Islet of Langerhans (tissue), 1 donor: ENCODE measurements around the gene ACP1.

Experiments
- FAIRE-seq: peaks from one replicate; lab custom pipeline; 2011; peaks lifted over from hg19 to GRCh38; lab: Jason Lieb, UNC

The ACP1 gene

DNA sequence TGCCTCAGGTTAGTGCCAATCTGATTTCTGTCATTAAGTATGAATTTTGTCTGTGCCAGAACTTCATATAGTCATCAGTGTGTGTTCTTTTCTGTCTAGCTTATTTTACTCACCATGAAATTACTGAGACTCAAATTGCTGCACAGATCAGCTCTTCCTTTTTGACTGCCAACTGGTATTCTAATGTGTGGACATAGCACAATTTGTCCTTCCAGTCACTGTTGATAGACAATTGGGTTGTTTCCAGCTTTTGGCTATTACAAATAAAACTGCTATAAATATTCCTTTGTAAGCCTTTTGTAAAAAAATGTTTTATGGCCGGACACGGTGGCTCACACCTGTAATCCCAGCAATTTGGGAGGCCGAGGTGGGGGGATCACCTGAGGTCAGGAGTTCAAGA, 8.7 kb upstream of the ACP1 start:
- FAIRE-seq: no peak

DNA sequence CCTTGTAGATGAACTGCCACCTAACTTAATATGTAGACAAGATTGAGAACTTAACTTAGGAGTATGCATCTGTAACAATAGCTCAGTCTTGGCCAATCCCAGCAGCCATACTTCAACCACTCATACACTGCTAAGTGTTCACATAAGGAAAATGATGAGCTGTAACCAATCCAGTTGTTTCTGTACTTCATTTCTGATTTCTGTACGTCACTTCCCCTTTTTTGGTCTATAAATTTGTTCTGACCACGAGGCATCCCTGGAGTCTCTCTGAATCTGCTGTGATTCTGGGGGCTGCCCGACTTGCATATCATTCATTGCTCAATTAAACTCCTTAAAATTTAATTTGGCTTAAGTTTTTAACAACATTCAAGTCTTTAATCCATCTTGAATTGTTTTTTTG, 7.3 kb upstream of the ACP1 start:
- FAIRE-seq: no peak

DNA sequence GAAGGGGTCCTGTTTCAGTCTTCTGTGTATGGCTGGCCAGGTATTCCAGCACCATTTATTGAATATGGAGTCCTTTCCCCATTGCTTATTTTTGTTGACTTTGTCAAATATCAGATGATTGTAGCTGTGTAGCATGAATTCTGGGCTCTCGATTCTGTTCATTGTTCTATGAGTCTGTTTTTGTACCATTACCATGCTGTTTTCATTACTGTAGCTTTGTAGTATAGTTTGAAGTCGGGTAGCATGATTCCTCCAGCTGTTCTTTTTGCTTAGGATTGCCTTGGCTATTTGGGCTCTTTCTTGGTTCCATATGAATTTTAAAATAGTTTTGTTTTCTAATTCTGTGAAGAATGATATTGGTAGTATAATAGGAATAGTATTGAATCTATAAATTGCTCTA, 6.9 kb upstream of the ACP1 start:
- FAIRE-seq: no peak

DNA sequence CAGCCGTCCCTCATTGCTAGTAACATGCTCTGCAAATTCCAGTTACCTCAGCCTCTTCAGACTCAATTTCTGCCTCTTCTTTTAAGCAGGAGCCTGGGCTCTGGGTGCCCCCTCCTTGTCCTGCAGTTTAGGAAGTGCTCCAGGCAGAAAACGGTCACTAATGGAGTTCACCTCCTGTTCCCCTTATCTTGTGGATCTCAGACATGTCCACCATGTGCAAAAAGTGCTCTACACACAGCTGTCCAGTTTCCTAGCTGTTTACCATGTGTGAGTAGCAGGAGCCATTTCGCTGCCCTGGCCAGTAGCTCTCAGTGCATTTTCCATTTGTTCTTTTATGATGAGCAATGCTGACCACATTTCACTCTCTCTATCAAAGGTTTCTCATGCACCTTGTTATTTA, 5.8 kb upstream of the ACP1 start:
- no peak for FAIRE-seq

DNA sequence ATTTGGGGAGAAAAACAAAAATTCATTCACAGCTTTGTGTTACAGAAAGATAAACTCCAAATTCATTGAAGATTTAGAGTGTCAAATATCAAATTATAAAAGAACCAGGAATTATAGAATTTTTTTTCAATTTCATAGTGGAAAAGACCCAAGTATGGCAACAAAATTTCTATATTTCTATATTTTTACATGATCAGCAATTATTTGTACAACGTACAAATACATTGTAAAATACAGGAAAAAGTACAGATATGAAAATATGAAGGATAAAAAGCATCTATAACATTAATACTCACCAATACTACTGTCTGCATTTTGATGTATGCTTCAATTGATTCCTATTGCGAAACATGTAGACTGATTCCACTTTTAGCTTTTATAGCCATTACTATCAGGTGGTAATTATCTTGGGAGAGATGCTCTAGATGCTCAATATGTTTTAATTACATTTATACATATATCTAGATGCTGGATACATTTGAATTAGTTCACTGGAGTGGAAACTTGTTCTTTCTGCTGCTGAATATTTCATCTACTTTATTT, 4.9 kb upstream of the ACP1 start:
- peak; percentile 64 for FAIRE-seq

DNA sequence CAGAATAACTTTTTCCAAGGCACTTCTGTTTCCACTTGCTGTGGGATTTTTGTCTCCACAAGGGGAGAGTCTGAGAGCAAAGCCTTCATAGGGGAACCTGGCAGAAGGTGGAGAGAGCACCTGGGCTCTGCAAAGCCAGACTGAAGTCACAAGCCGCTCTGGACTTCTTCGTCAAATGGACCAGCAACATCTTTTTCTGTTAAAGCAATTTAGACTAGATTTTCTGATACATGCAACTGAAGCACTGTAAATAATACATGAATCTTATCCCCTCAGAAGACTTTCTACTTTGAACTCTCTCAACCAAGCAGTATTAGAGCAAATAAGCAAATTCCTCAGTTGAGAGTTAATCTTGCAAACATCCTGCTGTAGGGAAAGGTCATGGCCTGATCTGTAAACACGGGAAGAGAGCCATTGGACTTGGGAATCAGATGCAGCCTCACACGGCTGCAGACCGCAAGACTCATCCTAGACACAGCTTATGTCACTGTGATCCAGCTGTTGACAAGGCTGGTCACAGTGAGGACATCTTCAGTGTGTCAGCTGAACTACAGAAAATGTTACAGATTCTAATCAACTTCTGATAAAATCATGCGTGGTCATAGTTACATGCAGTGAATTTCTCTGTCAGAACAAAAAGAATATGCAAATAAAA, 4.1 kb upstream of the ACP1 start:
- peak; percentile 41 for FAIRE-seq

DNA sequence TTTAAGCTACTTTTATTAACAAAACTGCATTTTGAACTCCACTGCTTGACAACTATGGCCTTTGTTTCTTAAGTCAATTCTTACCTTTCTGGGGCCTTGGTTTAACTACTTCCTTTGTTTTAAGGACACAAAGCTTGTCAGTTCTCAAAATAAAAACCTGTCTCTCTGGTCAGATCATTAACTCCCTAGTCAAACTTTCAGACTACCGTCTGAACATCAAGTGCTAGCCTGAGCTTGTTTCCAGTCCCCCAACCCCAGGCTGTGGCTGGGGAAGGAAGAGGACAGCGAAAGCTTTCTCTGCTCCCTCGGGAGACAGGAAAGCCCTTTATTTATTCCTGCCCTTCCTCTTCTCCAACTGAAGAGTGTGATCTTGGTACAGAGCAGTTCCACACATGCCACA, 2.6 kb upstream of the ACP1 start:
- no peak for FAIRE-seq

DNA sequence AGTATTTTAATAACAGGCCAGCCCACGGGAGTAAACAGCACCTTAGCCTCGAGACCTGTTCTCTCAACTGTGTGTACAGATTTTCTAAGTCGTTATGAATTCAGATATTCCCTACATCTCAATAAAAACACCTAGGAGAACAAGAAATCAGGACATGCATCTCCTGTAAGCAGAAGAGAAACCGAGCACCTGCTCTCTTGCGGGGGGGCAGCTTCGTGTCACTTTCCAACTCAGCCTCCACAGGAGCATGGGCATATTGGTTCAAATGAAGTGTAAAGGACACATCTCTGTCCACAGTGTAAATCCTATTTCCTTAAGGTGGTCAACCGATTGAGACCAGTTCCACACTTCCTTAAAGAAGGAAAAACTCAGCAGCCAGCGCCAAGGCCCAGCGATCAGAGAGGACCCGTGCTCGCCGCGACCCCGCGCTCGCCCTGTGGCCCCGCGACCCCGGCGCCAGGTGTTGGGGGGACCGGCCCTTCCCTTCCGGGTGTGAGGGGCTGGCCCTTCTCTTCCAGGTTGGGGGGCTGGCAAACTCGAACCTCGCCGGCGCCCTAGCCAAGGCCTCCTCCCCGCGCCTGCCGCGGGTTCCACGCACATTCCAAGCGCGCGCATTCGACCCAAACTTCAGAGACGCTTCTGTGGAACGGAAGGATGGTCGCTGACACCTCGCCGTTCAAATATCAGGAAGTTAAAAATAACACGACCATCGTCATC, 1.6 kb upstream of the ACP1 start:
- no peak for FAIRE-seq

DNA sequence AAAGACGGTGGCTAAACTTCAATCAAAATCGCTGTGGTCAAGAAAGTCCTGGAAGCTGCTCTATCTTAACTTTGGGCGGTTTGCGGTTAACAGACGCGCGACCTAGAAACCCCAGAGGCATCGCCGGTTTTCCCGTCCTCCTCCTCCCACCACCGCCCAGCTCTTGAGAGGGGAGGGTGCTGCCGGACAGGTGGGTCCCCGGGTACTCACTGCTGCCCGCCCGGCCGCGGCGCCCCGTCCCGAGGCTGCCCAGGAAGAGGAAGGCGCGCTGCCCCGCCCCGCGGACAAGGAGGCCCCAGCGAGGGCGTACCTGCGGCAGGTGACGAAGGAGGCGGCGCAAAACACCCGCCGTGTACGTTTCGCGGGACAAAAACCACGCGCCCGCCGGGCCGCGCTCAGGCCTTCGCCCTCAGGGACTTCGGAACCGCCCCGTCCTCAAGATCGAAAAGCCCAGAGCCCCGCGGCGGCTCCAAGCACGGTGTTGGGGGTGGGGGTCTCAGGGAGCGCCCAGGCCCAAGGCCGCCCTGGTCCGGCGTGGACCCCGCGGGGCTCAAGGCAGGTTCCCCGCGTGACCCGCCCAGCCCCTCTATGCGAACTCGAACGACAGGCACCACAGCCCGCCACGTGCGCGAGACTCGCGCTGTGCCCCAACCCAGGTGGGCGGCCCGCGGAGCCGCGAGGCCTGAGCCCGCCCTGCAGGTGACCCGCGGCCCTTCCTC, 814 bp upstream of the ACP1 start, which contains the start of gene SH3YL1:
SH3YL1 (minus strand) TSS at position 259 of the 719 bp plus-strand sequence; CDS start at position 211, 48 bp downstream.
- no peak for FAIRE-seq

DNA sequence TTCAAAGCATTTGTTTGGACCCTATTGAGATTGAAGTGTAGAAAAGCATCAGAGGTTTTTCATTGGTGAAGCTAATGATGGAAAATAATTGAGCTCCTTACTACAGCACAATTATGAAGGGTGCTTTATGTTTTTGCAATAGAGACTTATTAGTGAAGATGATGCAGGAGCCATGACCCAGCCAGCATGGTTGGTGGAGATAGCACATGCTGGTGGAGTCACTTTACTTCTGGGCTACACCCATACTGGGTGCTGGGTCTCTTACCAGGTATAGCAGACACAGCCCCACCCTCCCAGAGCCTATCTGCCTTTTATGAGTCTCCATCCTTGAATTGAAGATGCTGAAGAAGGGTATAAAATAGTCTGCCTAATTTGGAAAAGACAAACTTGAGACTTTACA, 3.6 kb downstream of the ACP1 start:
- FAIRE-seq: no peak

DNA sequence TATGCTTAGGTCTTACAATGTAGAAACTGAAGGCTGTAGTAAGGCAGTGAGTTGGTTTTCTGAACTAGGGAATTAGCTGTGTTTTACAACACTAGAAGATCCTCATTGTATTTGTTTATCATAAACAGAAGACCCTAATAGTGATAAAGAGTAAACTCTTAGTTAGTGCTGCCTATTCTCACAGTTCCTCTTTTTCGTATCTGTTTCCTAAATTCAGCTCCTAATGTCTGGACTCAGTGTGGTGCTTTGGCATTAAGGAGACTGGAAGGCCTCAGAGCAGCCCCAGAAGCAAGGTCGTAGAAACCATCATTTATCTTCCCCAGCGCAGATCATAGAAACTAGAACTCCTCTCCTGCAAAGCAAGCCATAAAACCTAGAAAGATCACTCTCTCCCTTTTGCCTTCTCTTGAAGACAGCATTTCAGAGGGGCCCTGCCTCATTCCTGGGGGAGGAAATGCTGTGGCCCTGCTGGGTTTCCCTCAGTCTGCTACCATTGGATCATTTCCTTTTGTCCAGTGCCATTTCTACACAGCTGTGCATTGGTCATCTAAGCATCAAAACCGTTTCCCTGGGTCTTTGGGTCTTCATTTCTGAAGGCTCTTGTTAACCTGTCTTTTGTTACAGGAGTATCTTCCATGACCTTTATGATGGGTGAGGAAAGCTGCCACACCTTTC, 4.7 kb downstream of the ACP1 start:
- no peak for FAIRE-seq

DNA sequence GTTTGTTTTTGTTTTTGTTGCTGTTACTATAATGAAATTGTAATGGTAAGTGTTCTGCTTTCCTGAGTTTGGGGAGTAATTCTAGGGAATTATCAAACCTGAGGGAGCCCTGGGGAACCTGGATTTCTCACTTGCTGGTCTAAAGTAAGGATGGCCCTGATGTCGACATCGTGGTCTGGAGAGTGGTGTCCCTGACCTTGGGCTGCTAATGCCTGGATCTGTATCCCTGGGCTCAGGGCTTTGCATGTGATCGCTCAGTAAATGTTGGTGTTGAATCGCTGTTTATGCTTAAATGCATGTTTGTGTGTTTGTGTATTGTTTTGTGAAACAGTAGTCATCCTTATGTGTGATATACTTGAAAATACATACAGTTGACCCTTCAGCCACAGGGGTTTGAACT, 6.1 kb downstream of the ACP1 start:
- no peak for FAIRE-seq

DNA sequence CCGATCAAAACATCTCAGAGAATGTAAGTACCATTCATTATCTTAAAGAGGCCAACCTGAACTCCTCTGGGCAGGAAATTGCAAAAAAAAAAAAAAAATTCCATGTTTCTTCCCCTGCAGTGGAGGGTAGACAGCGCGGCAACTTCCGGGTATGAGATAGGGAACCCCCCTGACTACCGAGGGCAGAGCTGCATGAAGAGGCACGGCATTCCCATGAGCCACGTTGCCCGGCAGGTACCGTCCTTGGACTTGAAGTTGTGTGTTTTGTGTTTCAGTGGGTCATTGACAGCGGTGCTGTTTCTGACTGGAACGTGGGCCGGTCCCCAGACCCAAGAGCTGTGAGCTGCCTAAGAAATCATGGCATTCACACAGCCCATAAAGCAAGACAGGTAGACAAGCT, 7.2 kb downstream of the ACP1 start:
- no peak for FAIRE-seq

DNA sequence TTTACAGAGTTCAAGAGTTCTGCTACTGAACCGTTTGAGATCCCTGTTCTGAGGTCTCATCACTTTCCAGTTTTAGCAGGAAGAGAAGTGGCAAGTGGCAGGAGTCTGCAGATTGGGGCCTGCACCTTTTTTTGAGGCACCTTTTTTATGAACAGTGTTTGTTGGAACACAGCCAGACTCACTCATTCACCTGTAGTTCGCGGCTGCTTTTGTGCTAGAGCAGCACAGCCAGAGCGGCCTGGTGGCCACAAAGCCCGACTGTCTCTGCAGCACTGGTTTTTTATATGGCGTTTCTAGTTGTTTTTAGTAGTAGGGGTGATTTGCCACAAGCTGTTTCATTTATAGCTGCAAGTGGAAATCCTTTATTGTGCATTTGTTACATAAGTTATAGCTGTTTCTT, 8.6 kb downstream of the ACP1 start:
- FAIRE-seq: no peak

DNA sequence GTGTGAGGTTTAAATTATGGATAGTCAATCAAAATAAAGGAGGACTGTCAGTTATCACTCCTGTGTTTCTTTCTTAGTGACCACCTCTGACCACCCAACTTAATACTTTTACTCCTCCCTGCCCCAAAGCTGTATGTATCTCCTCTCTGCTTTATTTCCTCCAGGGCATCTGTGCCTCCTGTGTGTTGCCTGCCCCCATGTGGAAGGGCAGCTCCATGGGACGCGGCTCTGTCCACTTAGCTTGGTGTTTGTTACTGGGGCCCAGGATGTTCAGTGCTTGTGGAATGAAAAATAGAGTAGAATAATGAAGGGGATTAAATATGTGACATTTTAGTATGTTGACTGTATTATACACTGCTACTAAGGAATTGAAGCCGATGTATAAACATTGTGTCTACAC, 9.8 kb downstream of the ACP1 start:
- no peak for FAIRE-seq

DNA sequence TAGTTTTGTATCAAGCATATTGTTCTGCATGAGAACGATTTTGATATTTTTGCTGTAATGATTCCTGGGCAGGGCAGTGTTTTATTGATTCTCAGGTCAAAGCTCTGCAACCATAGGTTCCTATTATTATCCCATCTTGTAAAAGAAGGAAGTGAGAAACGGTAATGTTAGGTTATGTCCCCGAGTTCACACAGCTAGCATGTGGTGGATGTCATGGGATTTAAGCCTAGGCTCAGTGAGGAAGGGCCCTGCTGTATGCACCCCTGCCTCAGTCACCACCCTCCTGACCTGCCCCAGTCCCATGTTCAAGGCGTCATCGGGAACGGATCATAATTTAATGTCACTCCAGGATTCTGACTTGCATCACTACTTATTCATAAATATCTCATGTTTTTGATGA, 10.7 kb downstream of the ACP1 start:
- FAIRE-seq: no peak

DNA sequence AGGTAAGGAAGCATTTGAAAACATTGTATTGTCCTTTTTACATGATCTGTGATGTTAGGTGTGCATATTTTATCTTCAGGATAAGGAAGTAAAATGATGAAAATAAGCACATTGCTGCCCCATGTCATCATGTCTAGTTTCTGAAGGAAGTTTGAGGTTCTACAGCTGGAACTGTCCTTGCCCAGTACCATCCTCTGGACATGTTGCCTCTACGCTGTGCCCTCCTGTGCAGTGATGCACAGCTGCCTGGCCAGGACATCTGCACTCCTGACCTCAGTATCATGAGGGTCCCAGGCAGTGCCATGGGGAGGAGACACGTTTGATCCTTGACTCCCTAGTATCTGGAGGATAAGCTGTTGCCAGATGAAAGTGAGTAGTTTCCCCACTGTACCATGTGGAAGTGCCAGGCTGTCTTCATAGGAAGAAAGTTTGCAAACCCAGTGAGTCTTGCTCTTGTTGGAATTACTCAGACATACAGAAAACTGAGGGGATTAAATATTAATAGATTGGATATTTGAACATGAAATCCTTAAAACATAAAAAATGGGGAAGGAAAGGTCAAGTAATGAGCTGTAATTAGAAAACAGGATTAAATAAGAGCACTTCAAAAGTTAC, 13.7 kb downstream of the ACP1 start:
- FAIRE-seq: no peak

DNA sequence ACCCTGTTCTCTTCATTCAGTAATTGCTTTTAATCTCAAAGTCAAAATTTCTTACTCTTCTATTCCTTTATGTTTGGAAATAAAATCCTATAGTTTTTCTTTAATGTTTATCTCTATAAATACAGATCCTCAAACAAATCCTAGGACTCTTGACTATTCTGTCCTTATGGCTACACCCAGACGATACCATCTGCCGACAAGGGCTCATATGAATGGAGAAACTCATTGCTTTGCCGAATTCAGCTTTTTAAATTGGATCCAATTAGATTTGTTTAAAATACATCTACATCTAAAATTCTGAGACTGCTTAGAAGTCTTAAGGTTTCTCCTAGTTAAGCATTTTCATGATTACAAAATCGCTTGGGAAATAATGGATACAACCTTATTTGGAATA, 14.2 kb downstream of the ACP1 start:
- FAIRE-seq: no peak

DNA sequence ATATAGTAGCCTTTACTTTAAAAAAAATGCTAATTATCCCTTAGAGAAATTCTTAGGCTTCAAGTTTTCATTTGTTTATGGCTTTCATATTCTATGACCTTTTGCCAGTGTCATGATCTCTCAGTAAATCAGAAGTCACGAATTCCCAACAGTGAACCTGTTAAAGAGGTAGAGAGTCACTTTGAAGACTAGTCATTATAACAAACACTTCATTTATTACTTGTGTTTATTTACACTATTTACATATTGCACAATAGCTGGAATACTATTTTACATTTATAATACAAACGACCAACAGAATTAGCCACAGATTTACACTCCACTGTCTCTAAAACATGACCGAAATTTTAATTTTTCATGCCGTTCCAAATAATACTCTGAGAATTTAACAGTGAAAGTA, 14.6 kb downstream of the ACP1 start:
- no peak for FAIRE-seq

DNA sequence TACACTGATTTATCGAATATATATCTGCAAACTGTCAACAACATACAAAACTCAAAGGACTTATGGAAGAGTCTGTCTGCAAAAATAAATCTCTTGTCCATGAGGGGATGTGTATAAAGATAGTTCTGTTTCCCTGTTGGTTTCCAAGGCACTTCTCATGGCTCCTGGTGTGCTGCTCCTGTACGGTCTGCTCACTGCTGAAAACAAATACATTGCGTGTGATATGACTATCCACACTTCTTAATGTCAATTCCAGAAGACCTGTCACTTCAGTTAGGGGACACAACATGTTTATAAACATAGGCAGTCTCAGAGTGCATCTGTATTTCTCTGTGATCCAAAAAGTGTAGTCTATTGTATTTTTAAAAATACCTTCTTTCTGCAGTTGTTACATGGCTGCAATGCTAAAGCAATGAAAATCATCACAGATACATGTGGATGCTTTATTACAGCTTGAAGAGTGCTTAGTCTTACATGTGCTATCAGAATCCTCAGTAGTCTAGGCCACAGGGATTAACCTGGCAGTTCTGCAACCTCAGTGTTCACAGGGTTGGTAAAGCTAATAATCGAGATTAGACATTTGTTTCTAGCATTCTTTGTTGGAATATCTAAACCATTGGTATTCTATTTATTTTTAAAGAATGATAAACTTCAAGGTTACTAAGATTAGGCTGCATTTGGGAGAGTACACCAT, 15.4 kb downstream of the ACP1 start:
- no peak for FAIRE-seq

DNA sequence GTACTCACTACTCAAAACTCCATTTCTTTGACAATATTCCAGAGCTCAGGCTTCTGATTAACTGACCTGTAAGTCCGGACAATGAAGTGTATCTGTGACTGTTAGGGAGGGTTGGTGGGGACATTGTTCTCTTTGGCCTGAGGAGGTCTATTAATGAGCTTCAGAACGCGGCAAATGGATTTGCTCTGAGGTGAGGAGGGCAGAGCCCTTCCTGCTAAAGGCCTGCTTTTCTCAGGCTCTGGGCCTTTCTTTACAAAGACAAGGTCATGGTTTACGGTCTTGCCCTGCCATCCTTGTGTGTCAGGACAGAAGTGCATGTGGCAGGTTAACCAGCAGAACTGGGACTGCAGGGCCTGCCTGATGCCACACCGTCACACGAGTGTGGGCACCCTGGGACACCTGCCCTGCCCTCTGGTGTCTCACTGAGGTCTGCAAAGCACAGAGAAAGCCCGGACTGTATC, 15.9 kb downstream of the ACP1 start:
- FAIRE-seq: no peak

DNA sequence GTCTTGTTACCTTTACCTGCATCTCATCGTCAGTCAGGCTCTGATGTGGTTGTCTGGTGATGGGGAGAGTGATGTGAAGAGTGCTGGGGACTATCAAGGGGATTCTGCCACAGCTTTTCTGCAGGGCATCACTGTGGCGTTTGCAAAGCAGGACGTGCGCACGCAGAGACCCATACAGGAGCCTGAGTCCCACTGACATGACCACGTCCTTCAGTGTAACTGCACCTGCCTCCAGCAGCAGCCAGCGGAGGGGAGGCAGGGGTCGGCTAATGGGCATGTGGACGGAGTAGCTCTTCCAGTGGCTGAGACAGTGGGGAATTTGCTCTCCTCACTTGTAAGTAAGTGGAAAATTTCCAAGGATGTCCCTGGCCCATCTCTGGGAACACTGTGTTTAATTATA, 16.6 kb downstream of the ACP1 start:
- no peak for FAIRE-seq
